Measurements from ENCODE around the gene YY1AP1. TPM values are rescaled to one million over a fixed set of nuclear protein-coding genes. Genes with fewer than 3 reads are reported as not detected.
"Not testable (repeated sequence)": the region's sequence is repeated elsewhere in the genome, so short reads cannot be mapped to it uniquely, and the experiment has no call there.

YY1AP1 gene
- total RNA-seq: 70.5 TPM
- long read RNA-seq, transcript YY1AP1-212 (11 exons, 2,654 nt): major isoform, 7 of 63 reads
- long read RNA-seq, transcript YY1AP1-205 (11 exons, 2,663 nt): minor isoform, 6 of 63 reads
- long read RNA-seq, partial matches to known transcripts: 24 of 63 reads
- long read RNA-seq, other reads (novel, unspliced or antisense): 23 of 63 reads

GRCh38 chr1:155688324-155689080, at the start of gene YY1AP1:
Gene YY1AP1, minus strand, starts transcription at chr1:155688774. Its CDS starts 8,338 bp downstream, at chr1:155680436.
- ATAC-seq (peak; percentile 96), DNase-seq (peak; percentile 95)
- intact Hi-C loops (cut with micrococcal nuclease): no loop called here

DNA sequence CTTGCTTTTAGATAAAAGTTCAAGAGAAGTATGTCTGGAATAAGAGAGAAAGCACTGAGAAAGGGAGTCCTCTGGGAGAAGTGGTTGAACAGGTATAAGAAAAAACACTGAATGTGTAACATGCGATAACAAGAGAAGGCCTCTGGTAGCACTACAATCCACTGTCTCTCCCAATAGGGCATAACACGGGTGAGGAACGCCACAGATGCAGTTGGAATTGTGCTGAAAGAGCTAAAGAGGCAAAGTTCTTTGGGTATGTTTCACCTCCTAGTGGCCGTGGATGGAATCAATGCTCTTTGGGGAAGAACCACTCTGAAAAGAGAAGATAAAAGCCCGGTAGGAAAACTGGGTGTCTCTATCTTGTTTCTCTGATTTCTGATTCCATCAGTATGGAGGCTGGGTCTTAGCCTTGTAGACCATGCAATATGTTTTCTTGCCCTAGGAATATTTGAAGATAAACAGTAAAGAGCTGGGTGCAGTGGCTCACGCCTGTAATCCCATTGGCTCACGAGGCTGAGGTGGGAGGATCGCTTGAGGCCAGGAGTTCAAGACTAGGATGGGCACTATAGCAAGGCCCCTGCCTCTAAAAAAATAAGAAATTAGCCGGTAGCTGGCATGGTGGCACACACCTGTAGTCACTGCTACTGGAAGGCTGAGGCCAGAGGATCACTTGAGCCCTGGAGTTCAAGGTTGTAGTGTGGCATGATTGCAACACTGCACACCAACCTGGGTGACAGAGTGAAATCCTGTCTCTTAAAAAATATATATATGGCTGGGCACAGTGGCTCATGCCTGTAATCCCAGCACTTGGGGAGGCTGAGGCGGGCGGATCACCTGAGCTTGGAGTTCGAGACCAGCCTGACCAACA, 40.7 kb upstream of the YY1AP1 start:
- peak; percentile 38 for ATAC-seq
- DNase-seq: no peak
- intact Hi-C loops (cut with micrococcal nuclease): no loop called here

GRCh38 chr1:155725142-155725541, 36.6 kb upstream of the YY1AP1 start:
- intact Hi-C loops (cut with micrococcal nuclease): no loop called here
- ATAC-seq (no peak), DNase-seq (no peak)

GRCh38 chr1:155719703-155720102, 31.1 kb upstream of the YY1AP1 start:
- no peak for ATAC-seq
- intact Hi-C loops (cut with micrococcal nuclease): no loop called here
- DNase-seq: no peak

- DNase-seq; ATAC-seq; intact Hi-C loops (cut with micrococcal nuclease): not testable (repeated sequence)
Measured at GRCh38 chr1:155718524-155719115, 30.0 kb upstream of the YY1AP1 start.

- no peak for DNase-seq
- intact Hi-C loops (cut with micrococcal nuclease): no loop called here
- ATAC-seq: no peak
Measured at GRCh38 chr1:155717041-155717440, 28.5 kb upstream of the YY1AP1 start.

DNA sequence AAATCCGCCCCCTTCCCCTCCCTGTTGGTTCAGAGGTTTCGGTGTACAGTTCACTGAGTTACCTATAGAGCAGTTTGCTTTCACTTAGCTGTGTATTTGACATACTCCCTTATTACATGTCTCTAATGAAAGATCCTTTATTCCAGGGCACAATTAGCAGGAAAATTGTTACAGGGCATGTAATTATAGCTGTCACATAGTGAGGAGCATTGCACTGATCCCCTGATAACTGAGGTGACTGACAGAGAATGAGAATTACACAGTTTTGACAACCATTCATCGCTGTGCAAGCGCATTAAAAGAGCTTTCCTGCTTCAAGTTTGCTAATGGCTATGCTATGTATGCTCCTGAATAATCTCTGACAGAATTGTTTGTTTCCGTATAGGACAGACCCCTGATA, 27.2 kb upstream of the YY1AP1 start:
- ATAC-seq (no peak), DNase-seq (no peak)
- intact Hi-C loops (cut with micrococcal nuclease): no loop called here

- DNase-seq; ATAC-seq; intact Hi-C loops (cut with micrococcal nuclease): not testable (repeated sequence)
Measured at GRCh38 chr1:155715056-155715455, 26.5 kb upstream of the YY1AP1 start.

DNA sequence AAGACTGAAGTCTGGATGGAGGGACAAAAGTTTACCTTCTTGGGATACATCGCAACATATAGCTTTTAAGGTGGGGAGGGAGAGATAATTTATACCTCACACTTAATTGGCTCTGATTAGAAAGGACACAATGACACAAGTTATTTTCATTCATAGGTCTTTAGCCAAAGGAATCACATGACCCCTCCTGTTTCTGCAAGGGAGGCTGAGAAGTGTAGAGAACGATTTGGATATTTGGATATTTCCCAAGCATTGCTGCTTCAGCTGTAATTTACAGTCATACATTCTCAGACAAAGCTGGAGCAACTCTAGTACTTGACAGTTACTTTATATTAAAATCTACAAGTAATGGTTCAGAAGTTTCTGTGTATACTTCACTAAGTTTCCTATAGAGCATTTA, 24.5 kb upstream of the YY1AP1 start:
- intact Hi-C loops (cut with micrococcal nuclease): no loop called here
- DNase-seq: no peak
- ATAC-seq: peak; percentile 77

- intact Hi-C loops (cut with micrococcal nuclease); DNase-seq: not testable (repeated sequence)
- peak; percentile 51 for ATAC-seq
Measured at GRCh38 chr1:155712636-155713035, 24.1 kb upstream of the YY1AP1 start.

DNA sequence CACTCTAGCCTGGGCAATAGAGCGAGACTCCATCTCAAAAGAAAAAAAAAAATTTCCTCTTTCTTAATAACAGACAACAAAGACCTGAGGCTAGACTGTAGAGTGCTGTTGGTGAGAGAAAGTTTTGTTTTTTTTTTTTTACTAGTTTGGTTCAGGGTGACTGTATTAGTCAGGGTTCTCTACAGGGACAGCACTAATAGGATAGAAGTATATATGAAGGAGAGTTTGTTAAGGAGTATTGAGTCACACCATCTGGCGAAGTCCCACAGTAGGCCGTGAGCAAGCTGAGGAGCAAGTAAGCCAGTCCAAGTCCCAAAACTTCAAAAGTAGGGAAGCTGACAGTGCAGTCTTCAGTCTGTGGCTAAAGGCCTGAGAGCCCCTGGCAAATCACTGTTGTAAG, 22.9 kb upstream of the YY1AP1 start:
- ATAC-seq; intact Hi-C loops (cut with micrococcal nuclease); DNase-seq: not testable (repeated sequence)

- intact Hi-C loops (cut with micrococcal nuclease): no loop called here
- no peak for DNase-seq
- no peak for ATAC-seq
Measured at GRCh38 chr1:155709391-155709790, 20.8 kb upstream of the YY1AP1 start.

GRCh38 chr1:155706139-155706538, 17.6 kb upstream of the YY1AP1 start:
- intact Hi-C loops (cut with micrococcal nuclease): no loop called here
- ATAC-seq: no peak
- DNase-seq: no peak

GRCh38 chr1:155704414-155704813, 15.8 kb upstream of the YY1AP1 start:
- ATAC-seq; DNase-seq; intact Hi-C loops (cut with micrococcal nuclease): not testable (repeated sequence)

- ATAC-seq: no peak
- DNase-seq: no peak
- intact Hi-C loops (cut with micrococcal nuclease): no loop called here
Measured at GRCh38 chr1:155703216-155703615, 14.6 kb upstream of the YY1AP1 start.

- ATAC-seq; intact Hi-C loops (cut with micrococcal nuclease); DNase-seq: not testable (repeated sequence)
Measured at GRCh38 chr1:155701675-155702074, 13.1 kb upstream of the YY1AP1 start.

- DNase-seq; intact Hi-C loops (cut with micrococcal nuclease); ATAC-seq: not testable (repeated sequence)
Measured at GRCh38 chr1:155699062-155699461, 10.5 kb upstream of the YY1AP1 start.

- DNase-seq (no peak), ATAC-seq (no peak)
- intact Hi-C loops (cut with micrococcal nuclease): no loop called here
Measured at GRCh38 chr1:155698382-155699038, 9.9 kb upstream of the YY1AP1 start.

- intact Hi-C loops (cut with micrococcal nuclease); ATAC-seq; DNase-seq: not testable (repeated sequence)
Measured at GRCh38 chr1:155697616-155698015, 9.0 kb upstream of the YY1AP1 start.

All from left ventricle myocardium superior (tissue), 1 donor.